HG03378 (cell line): ENCODE results near the gene EML6.
A peak's percentile ranks its signal among the peaks of the same experiment; 100 is the strongest.

ENCODE experiments used
- ATAC-seq: cut with Tn5 transposase; IDR thresholded peaks from one replicate; pipeline ENCODE4 v1.9.1; 2021; ENCODE audit warnings: mild to moderate bottlenecking, moderate library complexity; ENCODE audit not compliant: unreplicated experiment

EML6 gene

GRCh38 chr2:54789878-54790277 is 66.4 kb downstream of the EML6 start:
- no peak for ATAC-seq

- no peak for ATAC-seq
Measured at GRCh38 chr2:54791831-54792230, 68.4 kb downstream of the EML6 start.

GRCh38 chr2:54797307-54797706 is 73.8 kb downstream of the EML6 start:
- ATAC-seq = no peak

GRCh38 chr2:54801352-54801751 is 77.9 kb downstream of the EML6 start:
- no peak for ATAC-seq

DNA sequence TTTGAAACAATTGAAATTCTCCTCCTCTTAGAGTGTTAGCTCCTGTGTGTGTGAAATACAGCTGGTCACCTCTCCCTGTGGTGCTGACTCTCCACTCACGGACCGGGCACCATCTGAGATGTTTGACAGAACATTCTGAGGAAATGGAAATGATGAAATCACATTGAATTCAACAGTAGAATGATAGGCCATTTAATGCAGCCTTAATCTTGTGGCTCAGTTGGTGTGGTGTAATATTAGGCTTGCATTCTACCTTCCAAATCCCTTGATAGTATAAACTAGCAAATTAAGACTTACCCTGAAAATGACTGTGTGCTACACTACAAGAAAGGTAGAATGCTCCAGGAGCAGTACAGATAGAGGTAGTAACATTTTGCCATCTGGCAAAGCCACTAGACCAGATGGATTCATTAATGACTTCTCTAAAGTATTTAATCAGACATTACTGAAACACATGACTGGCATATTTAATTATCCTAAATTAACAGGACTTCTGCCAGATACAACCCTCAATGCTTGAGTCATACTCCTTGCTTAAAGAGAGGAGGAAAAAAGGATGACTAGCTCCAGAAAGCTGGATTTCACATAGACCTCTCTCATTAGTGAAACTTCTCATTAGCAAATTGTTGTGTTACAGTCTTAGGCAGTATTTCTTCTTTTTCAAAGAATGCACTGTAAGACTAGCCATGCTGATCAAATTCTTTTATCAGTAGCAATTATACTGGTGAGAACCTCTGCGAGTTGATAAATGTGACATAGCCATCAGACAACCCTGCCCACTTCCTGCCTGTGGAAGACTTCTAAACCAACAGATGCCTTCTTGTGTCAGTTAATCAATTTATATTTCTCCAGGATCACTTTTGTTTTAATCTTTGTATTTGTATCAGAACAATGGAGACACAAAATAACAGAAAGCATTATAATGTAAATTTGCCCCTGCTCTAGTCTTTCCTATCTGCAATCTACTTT is 80.6 kb downstream of the EML6 start:
- ATAC-seq = no peak

GRCh38 chr2:54805255-54805654 is 81.8 kb downstream of the EML6 start:
- no peak for ATAC-seq

GRCh38 chr2:54806975-54807374 is 83.5 kb downstream of the EML6 start:
- no peak for ATAC-seq

GRCh38 chr2:54808661-54809060 is 85.2 kb downstream of the EML6 start:
- ATAC-seq = no peak

DNA sequence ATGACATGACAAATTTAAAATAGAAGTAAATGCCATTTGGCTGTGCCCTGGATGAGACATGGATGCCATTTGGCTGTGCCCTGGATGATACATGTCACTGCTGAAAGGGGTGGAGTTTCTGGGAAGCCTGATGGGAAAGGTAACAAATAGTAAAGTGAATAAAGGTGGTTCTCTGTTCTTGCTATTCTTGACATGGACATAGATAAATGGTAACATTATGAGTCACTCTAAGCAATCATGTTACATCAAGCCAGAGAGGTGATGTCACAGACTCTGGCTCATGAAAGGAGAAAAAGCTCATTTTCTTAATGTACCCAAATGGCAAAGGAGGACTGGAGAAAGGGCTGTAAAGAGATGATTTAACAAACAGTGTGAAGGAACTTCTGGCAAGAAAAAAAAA is 86.4 kb downstream of the EML6 start:
- ATAC-seq = no peak

DNA sequence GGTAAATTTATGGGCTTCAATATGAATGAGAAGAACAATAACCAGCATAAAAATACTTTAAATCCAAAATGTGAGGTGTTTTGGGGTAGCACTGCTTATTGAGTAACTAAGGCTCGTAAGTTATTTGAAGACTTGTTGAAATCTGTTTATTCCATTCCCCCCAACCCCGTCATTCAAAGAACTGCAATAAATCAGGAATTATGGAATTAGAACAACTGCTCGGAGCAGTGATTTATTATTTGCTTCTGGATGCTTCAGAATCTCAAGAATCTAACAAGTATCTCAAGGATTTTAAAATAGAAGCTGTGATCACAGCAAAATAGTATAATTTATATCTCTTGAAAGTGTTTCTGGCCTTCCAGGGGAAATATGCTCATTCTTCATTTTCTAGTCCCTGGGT is 86.8 kb downstream of the EML6 start:
- no peak for ATAC-seq

DNA sequence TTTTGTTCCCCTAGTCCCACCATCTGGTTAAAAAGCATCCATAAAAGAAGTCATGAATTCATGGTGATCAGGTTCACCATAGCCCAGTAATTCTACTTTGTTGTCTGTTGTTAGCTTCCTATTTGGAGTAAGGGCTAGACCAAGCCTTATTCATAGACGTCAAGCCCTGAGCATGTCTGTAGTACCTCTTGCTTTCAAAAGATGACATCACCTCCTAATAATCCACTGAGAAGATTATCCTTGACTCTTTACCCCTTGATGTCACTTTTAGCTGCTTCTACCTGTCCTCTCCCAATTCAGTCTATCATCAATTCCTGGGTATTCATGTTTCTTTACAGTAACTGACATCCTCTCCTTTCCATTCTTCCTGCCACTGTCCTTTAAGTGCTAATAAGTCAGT is 90.1 kb downstream of the EML6 start:
- ATAC-seq = no peak

GRCh38 chr2:54814389-54815147 is 91.1 kb downstream of the EML6 start:
- no peak for ATAC-seq

- ATAC-seq = no peak
Measured at GRCh38 chr2:54815148-54815539, 91.7 kb downstream of the EML6 start.

DNA sequence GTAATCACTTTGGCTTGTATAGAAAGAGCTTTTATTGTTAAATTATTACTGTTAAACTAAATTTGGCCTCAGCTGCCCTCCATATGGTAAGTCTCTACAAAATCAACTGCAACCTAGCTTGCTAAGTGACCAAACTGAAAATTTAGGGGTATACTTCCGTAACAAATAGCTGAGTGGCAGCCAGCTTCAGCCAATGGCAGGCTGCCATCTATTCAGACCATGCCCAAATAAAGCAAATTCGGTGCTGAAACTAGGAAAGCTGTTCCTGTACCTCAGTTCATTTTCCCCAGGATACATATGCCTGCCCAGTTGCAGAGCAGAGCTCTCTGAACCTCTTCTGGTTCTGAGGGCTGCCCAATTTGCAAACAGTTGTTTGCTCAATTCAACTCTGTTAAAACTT is 94.8 kb downstream of the EML6 start:
- no peak for ATAC-seq

GRCh38 chr2:54820558-54820957 is 97.1 kb downstream of the EML6 start:
- no peak for ATAC-seq

DNA sequence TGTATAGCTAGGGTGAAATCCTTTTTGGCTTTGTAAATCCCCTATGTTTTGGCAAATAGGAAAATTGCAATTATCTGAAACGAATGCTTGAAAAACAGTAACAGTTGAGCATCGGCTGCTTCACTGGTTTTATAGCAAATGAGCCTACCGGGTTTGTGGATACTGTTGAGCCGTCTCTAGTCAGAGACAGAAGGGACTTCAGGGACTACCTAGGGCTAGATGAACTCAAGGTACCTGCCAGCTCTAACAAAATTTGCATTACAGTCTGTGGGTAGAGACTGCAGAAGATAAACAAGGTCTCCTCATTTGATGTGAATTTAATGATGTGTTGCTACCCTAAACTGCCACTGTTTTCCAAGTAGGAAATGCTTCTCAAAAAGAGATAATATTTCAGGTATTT is 101.1 kb downstream of the EML6 start:
- ATAC-seq = no peak

- no peak for ATAC-seq
Measured at GRCh38 chr2:54830546-54830945, 107.1 kb downstream of the EML6 start.

- no peak for ATAC-seq
Measured at GRCh38 chr2:54831480-54831879, 108.0 kb downstream of the EML6 start.

DNA sequence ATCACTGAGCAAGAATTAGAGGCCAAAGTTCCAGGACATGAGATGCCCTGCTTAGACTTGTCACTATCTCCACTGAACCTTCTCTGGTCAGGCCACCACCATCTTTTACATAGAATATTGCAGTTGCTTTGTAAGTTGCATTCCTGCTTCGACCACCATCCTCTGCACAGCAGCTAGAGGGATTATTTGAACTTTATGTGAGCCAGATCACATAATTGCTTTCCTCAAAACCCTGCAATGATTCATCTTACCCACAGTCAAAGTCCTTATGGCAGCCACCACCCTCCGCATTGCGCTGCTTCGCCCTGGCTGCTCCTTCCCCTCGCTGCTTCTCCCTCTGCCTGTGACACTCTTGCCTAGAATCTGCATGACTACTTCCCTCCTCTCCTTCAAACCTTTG is 111.3 kb downstream of the EML6 start:
- ATAC-seq = no peak

GRCh38 chr2:54836477-54836876 is 113.0 kb downstream of the EML6 start:
- ATAC-seq = no peak

- peak; percentile 81 for ATAC-seq
Measured at GRCh38 chr2:54838585-54839035, 115.1 kb downstream of the EML6 start.
